ENCODE data around the gene DNAH17.

GRCh38 chr17:78527345-78527744 is 49.9 kb downstream of the DNAH17 start:
- TF ChIP-seq CTCF (IDR thresholded peaks at IDR 0.05) (no peak), POLR2A (IDR thresholded peaks at IDR 0.05) (no peak)

All from vagina (tissue), 2 donors.